SK-N-MC (cell line): Measurements from ENCODE around the gene MESP2.

ENCODE experiments used
- DNase-seq: peaks from one replicate; pipeline ENCODE4 v3.0.0-alpha.2; 2011; ENCODE audit warnings: low read depth, low spot score
- H3K27ac ChIP-seq: fragments of 200-600 bp; sonication (generic); 2 replicates; pipeline ENCODE4 v1.5.1; 2016; ENCODE audit warnings: mixed run types
- H3K36me3 ChIP-seq: fragments of 200-600 bp; sonication (generic); 2 replicates; pipeline ENCODE4 v1.6.1; 2017; ENCODE audit warnings: antibody characterized with exemption, low read length, mixed read lengths; ENCODE audit not compliant: insufficient read depth
- H3K4me3 ChIP-seq: fragments of 200-600 bp; sonication (generic); 2 replicates; pipeline ENCODE4 v1.5.1; 2016
- H3K9ac ChIP-seq: fragments of 200-600 bp; sonication (generic); 2 replicates; pipeline ENCODE4 v1.8.0; 2017; ENCODE audit warnings: mixed run types, mixed read lengths; ENCODE audit not compliant: insufficient read length
- H3K9me3 ChIP-seq: fragments of 200-600 bp; sonication (generic); 2 replicates; pipeline ENCODE4 v1.6.1; 2017; ENCODE audit warnings: low read depth, mild to moderate bottlenecking, antibody characterized with exemption, low read length, moderate library complexity, mixed read lengths
- EZH2 ChIP-seq: fragments of 200-600 bp; sonication (generic); IDR thresholded peaks from one replicate; pipeline ENCODE4 v1.6.1; 2017; ENCODE audit warnings: antibody characterized with exemption
- FOXP2 ChIP-seq: optimal IDR thresholded peaks from 2 replicates; pipeline ENCODE3; 2011; ENCODE audit warnings: mild to moderate bottlenecking, moderate library complexity; ENCODE audit not compliant: insufficient read depth; ENCODE audit errors: extremely low read length, control extremely low read depth
- POLR2AphosphoS5 ChIP-seq: IDR thresholded peaks from 2 replicates; pipeline ENCODE4 v1.6.1; 2012; ENCODE audit warnings: mild to moderate bottlenecking, low read depth, low read length, borderline replicate concordance

The MESP2 gene

DNA sequence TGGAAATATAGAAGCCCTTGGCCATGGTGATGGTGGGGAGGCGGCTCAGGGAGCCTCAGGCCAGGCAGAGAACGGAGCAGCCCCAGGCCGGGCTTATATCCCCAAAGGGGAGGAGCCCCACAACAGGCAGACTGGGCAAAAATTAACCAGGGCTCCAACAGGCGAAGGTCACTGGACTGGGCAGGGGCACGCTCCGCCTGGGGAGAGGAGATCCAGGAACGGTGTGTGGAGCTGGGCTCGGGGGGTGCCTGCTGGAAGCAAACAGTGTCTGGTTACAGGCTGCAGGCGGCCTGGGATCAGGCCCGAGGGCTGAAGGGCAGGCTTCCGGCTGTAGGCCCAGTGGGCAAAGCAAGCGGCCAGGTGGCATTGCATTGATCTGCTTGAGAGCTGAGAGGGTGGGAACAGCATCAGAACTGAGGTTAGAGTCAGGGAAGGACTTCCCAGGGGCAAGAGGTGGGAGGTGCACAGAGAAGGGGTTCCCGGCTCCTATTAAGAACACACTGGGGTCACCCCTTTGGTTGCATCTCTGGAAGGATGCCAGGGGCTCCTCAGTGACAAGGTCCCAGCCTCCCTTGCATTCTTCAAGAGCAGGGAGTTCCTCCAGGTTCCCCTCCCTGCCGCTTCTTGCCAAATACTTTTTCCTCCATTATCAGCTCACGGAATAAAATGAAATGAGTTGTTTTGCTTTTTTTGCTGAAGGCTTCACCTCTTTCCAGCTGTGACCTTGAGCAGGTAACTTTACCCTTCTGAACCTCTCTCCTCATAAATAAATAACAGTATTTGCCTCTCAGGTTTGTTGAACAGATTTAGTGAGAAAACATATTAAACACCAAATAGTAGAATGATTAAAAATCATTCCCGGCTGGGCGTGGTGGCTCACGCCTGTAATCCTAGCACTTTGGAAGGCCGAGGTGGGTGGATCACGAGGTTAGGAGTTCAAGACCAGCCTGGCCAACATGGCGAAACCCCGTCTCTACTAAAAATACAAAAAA is 30.7 kb downstream of the MESP2 start:
- H3K9ac ChIP-seq = no peak overlapping the region
- no peak overlapping the region for H3K27ac ChIP-seq
- no peak overlapping the region for H3K4me3 ChIP-seq
- no peak for DNase-seq
- TF ChIP-seq EZH2 (no peak), POLR2AphosphoS5 (no peak), FOXP2 (no peak)
- H3K36me3 ChIP-seq = no peaks in the 10 kb centered on the region
- H3K9me3 ChIP-seq = no peaks in the 10 kb centered on the region

DNA sequence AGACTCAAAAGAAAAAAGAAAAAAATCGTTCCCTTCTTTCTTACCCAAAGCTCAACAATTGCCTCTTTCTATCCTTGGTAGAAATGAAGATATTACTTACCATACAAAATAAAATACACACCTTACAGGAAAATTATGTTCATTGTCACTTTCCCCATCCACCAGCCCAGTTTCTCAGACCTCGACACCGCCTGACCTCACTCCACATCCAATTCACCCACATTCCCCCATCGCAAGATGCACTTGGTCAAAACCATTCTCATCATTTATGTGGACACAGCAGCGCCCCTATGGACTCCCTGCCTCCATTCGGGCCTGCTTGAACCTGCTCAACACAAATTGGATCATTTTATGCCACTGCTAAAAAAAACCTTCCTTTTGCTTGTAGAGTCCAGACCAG is 31.6 kb downstream of the MESP2 start:
- no peaks in the 10 kb centered on the region for H3K36me3 ChIP-seq
- TF ChIP-seq EZH2 (no peak), FOXP2 (no peak), POLR2AphosphoS5 (no peak)
- no peak for DNase-seq
- H3K9ac ChIP-seq = no peak overlapping the region
- no peaks in the 10 kb centered on the region for H3K9me3 ChIP-seq
- no peak overlapping the region for H3K4me3 ChIP-seq
- no peak overlapping the region for H3K27ac ChIP-seq

DNA sequence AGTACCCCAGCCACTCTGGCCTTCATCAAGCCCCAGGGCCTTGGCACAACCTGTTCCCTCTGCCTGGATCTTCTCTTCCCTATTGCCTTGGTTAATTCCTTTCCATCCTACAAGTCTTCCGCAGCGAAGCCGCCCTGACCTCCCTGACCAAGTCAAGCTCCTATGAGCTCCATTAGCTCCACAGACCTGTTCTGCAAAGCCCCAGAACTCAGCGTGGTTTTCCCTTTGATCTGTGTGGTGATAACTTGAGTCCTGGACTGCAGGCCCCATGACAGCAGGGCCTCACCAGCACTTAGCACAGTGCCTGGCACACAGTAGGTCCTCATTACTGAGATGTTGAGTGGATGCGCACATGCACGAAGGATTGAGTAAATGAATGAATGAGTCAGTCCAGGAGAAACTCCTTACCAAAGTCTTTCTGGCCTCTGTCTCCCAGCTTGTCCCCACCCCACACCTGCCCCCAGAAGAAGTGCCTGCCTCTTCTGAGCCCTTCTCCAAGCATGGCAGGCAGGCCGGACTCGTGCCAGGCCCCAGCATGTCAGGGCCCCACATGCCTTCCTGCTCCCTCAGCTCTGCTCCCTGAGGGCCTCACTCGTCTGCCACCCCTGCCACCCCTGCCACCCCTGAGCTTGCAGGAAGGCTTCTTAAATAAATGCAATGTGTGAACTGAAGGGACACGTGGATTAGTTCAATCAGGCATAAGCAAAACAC is 32.2 kb downstream of the MESP2 start:
- no peak overlapping the region for H3K4me3 ChIP-seq
- H3K9ac ChIP-seq = no peak overlapping the region
- H3K27ac ChIP-seq = no peak overlapping the region

DNA sequence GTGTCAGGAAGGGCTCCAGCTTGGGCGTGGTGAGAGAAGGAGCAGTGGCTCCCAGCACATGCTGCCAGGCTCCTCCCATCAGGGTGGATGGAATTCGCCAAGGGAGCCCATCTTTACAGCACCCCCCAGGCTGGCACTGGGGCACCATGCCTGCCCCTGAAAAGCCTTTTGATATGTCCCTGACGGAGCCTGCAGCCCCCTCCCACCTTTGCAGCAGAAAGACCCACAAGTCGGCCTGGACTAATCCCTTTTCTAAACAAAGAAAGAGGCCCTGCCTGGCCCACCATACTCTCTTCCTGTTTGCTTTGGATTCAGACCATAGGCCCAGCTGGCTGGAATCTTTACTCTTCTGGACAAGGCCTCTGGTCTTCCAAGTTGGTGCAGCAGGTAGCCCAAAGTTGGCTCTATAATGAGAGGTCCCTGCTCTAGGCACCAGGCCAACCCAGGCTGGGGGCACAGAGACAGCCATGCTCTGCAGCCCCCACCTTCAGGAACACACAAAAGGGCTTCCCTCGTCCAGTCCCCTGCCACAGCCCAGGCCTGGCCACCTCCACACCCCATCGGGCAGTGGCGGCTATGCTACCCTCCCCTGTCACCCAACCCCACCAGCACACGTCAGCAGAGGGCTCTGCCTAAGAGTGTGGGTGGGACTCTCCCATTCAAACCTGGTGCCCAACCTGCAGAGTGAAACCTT is 33.1 kb downstream of the MESP2 start:
- H3K36me3 ChIP-seq = no peaks in the 10 kb centered on the region
- TF ChIP-seq POLR2AphosphoS5 (no peak), EZH2 (no peak), FOXP2 (no peak)
- H3K9me3 ChIP-seq = no peaks in the 10 kb centered on the region
- no peak for DNase-seq
- no peak overlapping the region for H3K9ac ChIP-seq
- H3K4me3 ChIP-seq = no peak overlapping the region
- H3K27ac ChIP-seq = no peak overlapping the region

More for the DNA sequence above, 32.2 kb downstream of the MESP2 start:
- no peak for TF ChIP-seq EZH2
- TF ChIP-seq FOXP2 = no peak
- no peak for TF ChIP-seq POLR2AphosphoS5
- H3K9me3 ChIP-seq = no peaks in the 10 kb centered on the region
- no peaks in the 10 kb centered on the region for H3K36me3 ChIP-seq
- DNase-seq = no peak

DNA sequence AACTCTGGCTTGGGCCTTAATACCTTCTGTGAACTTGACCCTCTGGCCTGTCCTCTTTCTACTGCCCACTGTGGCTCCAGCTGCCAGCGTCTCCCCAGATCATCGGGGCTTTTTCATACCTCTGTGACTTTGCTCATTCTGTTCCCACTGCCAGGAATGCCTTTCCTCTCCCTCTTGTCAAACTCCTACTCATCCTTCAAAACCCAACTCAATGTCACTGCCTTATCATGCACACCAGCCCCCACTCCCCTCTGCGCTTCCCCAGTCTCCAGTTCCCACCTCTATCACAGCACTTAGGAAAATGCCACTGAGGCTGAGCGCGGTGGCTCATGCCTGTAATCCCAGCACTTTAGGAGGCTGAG is 33.6 kb downstream of the MESP2 start:
- DNase-seq = no peak
- no peak for TF ChIP-seq EZH2
- TF ChIP-seq POLR2AphosphoS5 = no peak
- TF ChIP-seq FOXP2 = no peak
- no peak overlapping the region for H3K27ac ChIP-seq
- no peaks in the 10 kb centered on the region for H3K36me3 ChIP-seq
- H3K4me3 ChIP-seq = no peak overlapping the region
- no peak overlapping the region for H3K9ac ChIP-seq
- no peaks in the 10 kb centered on the region for H3K9me3 ChIP-seq

DNA sequence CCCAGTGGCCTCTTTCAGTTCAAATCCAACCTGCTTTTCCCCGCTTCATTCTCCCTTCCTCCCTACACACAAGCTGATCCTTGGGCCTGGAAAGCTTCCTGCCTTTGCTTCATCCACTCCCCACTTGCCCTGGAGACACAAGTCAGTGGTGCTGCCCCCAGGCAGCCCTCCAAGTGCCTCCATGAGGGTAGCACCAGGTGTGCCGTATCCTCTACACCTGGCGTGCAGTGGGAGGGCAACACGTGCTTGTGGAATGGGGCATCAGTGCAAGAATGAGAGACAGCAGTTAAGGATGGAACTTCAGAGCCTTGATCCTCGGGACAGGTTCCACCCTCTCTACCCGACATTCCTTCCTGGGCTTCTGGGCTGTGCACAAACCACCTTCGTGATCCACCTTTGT is 34.7 kb downstream of the MESP2 start:
- Histone ChIP-seq H3K4me3 (no peak overlapping the region), H3K27ac (no peak overlapping the region)
- DNase-seq = no peak

DNA sequence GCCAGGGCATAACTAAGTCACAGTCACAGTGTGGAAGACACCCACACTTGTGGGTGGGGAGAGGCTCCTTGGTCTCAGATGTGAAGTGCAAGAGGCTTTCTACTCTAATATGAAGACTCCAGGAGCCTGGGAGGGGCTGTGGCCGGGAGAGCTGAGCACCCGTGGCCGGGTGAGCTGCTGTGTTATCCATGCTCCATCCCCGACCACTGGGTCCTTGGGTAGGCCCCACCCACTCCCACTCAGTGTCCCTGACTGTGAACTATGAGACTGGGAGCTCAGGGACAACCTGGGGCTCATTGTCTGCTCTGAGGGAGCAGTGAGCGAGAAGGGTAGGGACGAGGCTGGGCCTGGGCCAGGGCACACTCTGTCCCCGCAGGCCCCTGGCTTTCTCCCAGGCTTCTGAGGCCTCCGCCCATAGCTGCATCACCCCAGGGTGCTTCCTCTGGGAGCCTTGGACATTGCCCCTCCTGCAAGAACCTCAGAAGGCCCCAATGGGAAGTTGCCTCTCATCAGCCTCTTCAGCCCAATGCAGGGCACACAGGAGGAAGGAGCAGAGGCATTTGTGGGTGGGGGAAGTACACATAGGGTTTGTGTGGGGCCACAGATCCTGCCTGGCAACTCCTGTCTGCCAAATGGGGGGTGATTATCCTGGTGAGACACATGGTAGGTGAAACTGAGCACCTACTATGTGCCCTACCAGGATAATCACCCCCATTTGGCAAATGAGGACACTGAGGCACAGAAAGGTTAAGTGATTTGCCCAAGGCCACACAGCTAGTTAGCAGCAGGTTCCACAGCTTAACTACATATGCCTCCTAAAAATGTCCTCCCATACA is 36.1 kb downstream of the MESP2 start:
- TF ChIP-seq FOXP2 (no peak), POLR2AphosphoS5 (no peak), EZH2 (no peak)
- Histone ChIP-seq H3K9ac (no peak overlapping the region), H3K4me3 (no peak overlapping the region), H3K9me3 (no peaks in the 10 kb centered on the region), H3K36me3 (no peaks in the 10 kb centered on the region), H3K27ac (0 out of 2 replicates have a peak overlapping the region, but pooled peaks have one; percentile 42)
- no peak for DNase-seq

More for the DNA sequence above, 34.7 kb downstream of the MESP2 start:
- TF ChIP-seq FOXP2 = no peak
- TF ChIP-seq EZH2 = no peak
- no peak for TF ChIP-seq POLR2AphosphoS5
- Histone ChIP-seq H3K36me3 (no peaks in the 10 kb centered on the region), H3K9me3 (no peaks in the 10 kb centered on the region), H3K9ac (no peak overlapping the region)
